ENCODE measurements around the gene ERC1.

DNA sequence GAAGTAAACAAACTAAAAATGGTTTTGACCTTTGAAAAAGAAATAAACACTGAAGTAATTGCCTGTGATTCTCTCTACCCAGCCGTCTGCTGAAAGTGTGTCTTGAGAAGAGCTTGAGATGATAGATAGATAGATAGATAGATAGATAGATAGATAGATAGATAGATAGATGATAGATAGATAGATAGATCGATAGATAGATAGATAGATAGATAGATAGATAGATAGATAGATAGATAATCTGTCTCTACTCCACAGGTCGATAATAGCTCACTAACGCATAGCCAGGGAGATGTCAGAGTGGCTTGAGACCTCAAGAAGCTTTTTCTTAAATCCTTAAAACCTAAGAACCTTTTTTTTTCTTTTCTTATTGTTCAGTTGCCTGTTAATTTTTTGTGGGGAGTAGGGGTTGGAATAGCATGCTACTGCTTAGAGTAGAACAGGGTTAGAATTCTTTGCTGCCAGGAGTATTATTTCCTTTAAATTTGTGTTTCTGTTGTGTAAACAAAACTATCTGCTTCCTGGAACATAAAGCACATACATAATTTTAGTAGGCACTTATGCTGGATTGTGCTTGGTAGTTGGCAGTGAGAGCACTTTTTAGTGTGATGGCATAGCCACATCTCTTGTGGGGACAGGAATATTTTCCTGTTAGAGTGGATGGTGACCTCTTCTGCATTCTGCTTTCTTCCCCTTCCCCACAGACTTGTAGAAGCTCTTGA lies 433.8 kb downstream of the ERC1 start:
- TF ChIP-seq, protein P1, sequence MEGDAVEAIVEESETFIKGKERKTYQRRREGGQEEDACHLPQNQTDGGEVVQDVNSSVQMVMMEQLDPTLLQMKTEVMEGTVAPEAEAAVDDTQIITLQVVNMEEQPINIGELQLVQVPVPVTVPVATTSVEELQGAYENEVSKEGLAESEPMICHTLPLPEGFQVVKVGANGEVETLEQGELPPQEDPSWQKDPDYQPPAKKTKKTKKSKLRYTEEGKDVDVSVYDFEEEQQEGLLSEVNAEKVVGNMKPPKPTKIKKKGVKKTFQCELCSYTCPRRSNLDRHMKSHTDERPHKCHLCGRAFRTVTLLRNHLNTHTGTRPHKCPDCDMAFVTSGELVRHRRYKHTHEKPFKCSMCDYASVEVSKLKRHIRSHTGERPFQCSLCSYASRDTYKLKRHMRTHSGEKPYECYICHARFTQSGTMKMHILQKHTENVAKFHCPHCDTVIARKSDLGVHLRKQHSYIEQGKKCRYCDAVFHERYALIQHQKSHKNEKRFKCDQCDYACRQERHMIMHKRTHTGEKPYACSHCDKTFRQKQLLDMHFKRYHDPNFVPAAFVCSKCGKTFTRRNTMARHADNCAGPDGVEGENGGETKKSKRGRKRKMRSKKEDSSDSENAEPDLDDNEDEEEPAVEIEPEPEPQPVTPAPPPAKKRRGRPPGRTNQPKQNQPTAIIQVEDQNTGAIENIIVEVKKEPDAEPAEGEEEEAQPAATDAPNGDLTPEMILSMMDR (IDR thresholded peaks at IDR 0.05), result no peak
- TF ChIP-seq POLR2A (IDR thresholded peaks at IDR 0.05), result no peak

All from uterus (tissue), 2 donors.